IMR-90 (cell line): Measurements from ENCODE around the gene TMEM61. TPM values are rescaled to one million over a fixed set of nuclear protein-coding genes. Genes with fewer than 3 reads are reported as not detected.

Source experiments
- ATAC-seq: fragments of 200-7000 bp; cut with Tn5 transposase; 2 replicates; pipeline ENCODE4 v1.9.1; 2020; ENCODE audit warnings: low read depth, mild to moderate bottlenecking, moderate library complexity
- BruUV-seq: library from RNA; stranded (reverse); fragments of 400-500 nt; replicated peaks from 2 replicates; lab custom pipeline; 2021; lab: Mats Ljungman, UMichigan
- CTCF ChIA-PET: fragments of 300-600 bp; formaldehyde crosslinking; extraction: SDS; loops from one replicate; lab custom pipeline; 2021; ENCODE audit warnings: antibody characterized with exemption; lab: Yijun Ruan, JAX
- POLR2A ChIA-PET: fragments of 300-600 bp; sonication (Branson Sonifier 250); formaldehyde crosslinking; loops from one replicate; lab custom pipeline; 2022; ENCODE audit warnings: antibody characterized with exemption; ENCODE audit not compliant: unreplicated experiment; lab: Charles Lee
- DNase-seq: peaks from one replicate; pipeline ENCODE4 v3.0.0; 2013
- H2AFZ ChIP-seq: replicated peaks from 2 replicates; pipeline ENCODE3; 2013; ENCODE audit warnings: low read length, mild to moderate bottlenecking; ENCODE audit not compliant: poor library complexity
- H2AK5ac ChIP-seq: 2 replicates; pipeline ENCODE4 v1.6.1; 2013; ENCODE audit warnings: low read depth, low read length, inconsistent platforms
- H2AK9ac ChIP-seq: replicated peaks from 2 replicates; pipeline ENCODE3; 2013; ENCODE audit warnings: mild to moderate bottlenecking, low read depth, low read length, moderate library complexity; ENCODE audit not compliant: poor library complexity
- H2BK120ac ChIP-seq: 2 replicates; pipeline ENCODE4 v1.6.1; 2013; ENCODE audit warnings: low read depth, low read length, inconsistent platforms
- H2BK15ac ChIP-seq: 3 replicates; pipeline ENCODE4 v1.6.1; 2013; ENCODE audit warnings: low read depth, low read length, inconsistent platforms
- H2BK20ac ChIP-seq: 2 replicates; pipeline ENCODE4 v1.6.1; 2013; ENCODE audit warnings: low read depth, mild to moderate bottlenecking, inconsistent platforms, low read length, moderate library complexity
- H2BK5ac ChIP-seq: 2 replicates; pipeline ENCODE4 v1.6.1; 2013; ENCODE audit warnings: mild to moderate bottlenecking, low read depth, low read length, inconsistent platforms; ENCODE audit not compliant: poor library complexity, severe bottlenecking
- H3K14ac ChIP-seq: replicated peaks from 2 replicates; pipeline ENCODE4 v1.6.1; 2013; ENCODE audit warnings: low read depth, low read length, inconsistent platforms
- H3K18ac ChIP-seq: 2 replicates; pipeline ENCODE4 v1.6.1; 2013; ENCODE audit warnings: low read depth, low read length, control low read depth
- H3K23ac ChIP-seq: 2 replicates; pipeline ENCODE4 v1.6.1; 2013; ENCODE audit warnings: low read depth, low read length, inconsistent platforms
- H3K27ac ChIP-seq: 2 replicates; pipeline ENCODE4 v1.5.1; 2013; ENCODE audit warnings: mild to moderate bottlenecking, control low read depth, low read length; ENCODE audit not compliant: insufficient read depth
- H3K27me3 ChIP-seq: 2 replicates; pipeline ENCODE4 v1.6.1; 2013; ENCODE audit warnings: low read length; ENCODE audit not compliant: control insufficient read depth, insufficient read depth
- H3K36me3 ChIP-seq: 2 replicates; pipeline ENCODE4 v1.6.1; 2013; ENCODE audit warnings: low read length, mixed read lengths; ENCODE audit not compliant: control insufficient read depth, insufficient read depth
- H3K4ac ChIP-seq: 2 replicates; pipeline ENCODE4 v1.6.1; 2013; ENCODE audit warnings: low read depth, low read length, inconsistent platforms
- H3K4me1 ChIP-seq: 2 replicates; pipeline ENCODE4 v1.6.1; 2013; ENCODE audit warnings: low read length, mixed read lengths; ENCODE audit not compliant: control insufficient read depth, insufficient read depth
- H3K4me2 ChIP-seq: 2 replicates; pipeline ENCODE4 v1.6.1; 2013; ENCODE audit warnings: low read depth, mild to moderate bottlenecking, control low read depth, low read length, moderate library complexity
- H3K4me3 ChIP-seq: 2 replicates; pipeline ENCODE4 v1.5.1; 2013; ENCODE audit warnings: low read depth, mild to moderate bottlenecking, control low read depth, low read length, moderate library complexity; ENCODE audit not compliant: insufficient read depth
- H3K56ac ChIP-seq: 2 replicates; pipeline ENCODE4 v1.6.1; 2013; ENCODE audit warnings: low read length, inconsistent platforms; ENCODE audit not compliant: insufficient read depth; ENCODE audit errors: extremely low read depth
- H3K79me1 ChIP-seq, 2 experiments: 2 replicates each; pipeline ENCODE4 v1.6.1; 2013; ENCODE audit warnings: low read length in 2 of 2, inconsistent platforms in 1 of 2, low read depth in 1 of 2
- H3K9ac ChIP-seq: 2 replicates; pipeline ENCODE4 v1.6.1; 2013; ENCODE audit warnings: low read depth, low read length, control low read depth
- H3K9me1 ChIP-seq: 2 replicates; pipeline ENCODE4 v1.6.1; 2013; ENCODE audit warnings: low read length, inconsistent platforms; ENCODE audit not compliant: insufficient read depth
- H3K9me3 ChIP-seq: 2 replicates; pipeline ENCODE4 v1.6.1; 2013; ENCODE audit warnings: low read length; ENCODE audit not compliant: control insufficient read depth, insufficient read depth
- H4K20me1 ChIP-seq: 2 replicates; pipeline ENCODE4 v1.6.1; 2013; ENCODE audit warnings: low read length, inconsistent platforms; ENCODE audit not compliant: insufficient read depth
- H4K5ac ChIP-seq: 2 replicates; pipeline ENCODE4 v1.6.1; 2013; ENCODE audit warnings: mild to moderate bottlenecking, low read depth, low read length, control low read depth
- H4K8ac ChIP-seq, 2 experiments: 2 replicates each; pipeline ENCODE4 v1.6.1; 2013; ENCODE audit warnings: low read depth in 2 of 2, low read length in 2 of 2, control low read depth in 1 of 2, inconsistent platforms in 1 of 2
- H4K91ac ChIP-seq: 2 replicates; pipeline ENCODE4 v1.6.1; 2013; ENCODE audit warnings: low read depth, low read length, inconsistent platforms; ENCODE audit not compliant: insufficient read depth
- CEBPB ChIP-seq: IDR thresholded peaks from 2 replicates; pipeline ENCODE4 v1.6.1; 2012; ENCODE audit warnings: low read depth, low read length, improper control_type of control experiment
- CHD1 ChIP-seq: IDR thresholded peaks from 2 replicates; pipeline ENCODE4 v1.6.1; 2012; ENCODE audit warnings: low read depth, low read length, improper control_type of control experiment
- CTCF ChIP-seq: conservative IDR thresholded peaks from 2 replicates; pipeline ENCODE4 v1.5.1; 2012; ENCODE audit warnings: mild to moderate bottlenecking, low read depth, low read length, improper control_type of control experiment
- ELK1 ChIP-seq: fragments of 150-350 bp; IDR thresholded peaks from 2 replicates; pipeline ENCODE4 v1.6.1; 2016; ENCODE audit warnings: low read depth, mild to moderate bottlenecking, low read length, moderate library complexity, borderline replicate concordance
- FOS ChIP-seq: fragments of 150-350 bp; IDR thresholded peaks from 2 replicates; pipeline ENCODE4 v1.6.1; 2016; ENCODE audit warnings: low read depth, low read length
- MAFK ChIP-seq: IDR thresholded peaks from 2 replicates; pipeline ENCODE4 v1.6.1; 2012; ENCODE audit warnings: low read depth, low read length, improper control_type of control experiment
- MAZ ChIP-seq: IDR thresholded peaks from 2 replicates; pipeline ENCODE4 v1.6.1; 2012; ENCODE audit warnings: low read depth, mild to moderate bottlenecking, low read length, improper control_type of control experiment, moderate library complexity, borderline replicate concordance
- MXI1 ChIP-seq: IDR thresholded peaks from 2 replicates; pipeline ENCODE4 v1.6.1; 2012; ENCODE audit warnings: low read depth, mild to moderate bottlenecking, low read length, moderate library complexity, borderline replicate concordance
- POLR2A ChIP-seq: IDR thresholded peaks from 2 replicates; pipeline ENCODE4 v1.6.1; 2012; ENCODE audit warnings: mild to moderate bottlenecking, low read depth, low read length
- RAD21 ChIP-seq: IDR thresholded peaks from 2 replicates; pipeline ENCODE4 v1.6.1; 2012; ENCODE audit warnings: low read length, improper control_type of control experiment
- WGBS, 2 experiments: methylation state at CpG; one replicate each; pipeline versions ENCODE4 v1.1.5 to v1.1.7; 2013; ENCODE audit warnings: missing lambda C conversion rate in 2 of 2; ENCODE audit not compliant: insufficient read length in 1 of 2; ENCODE audit errors: extremely low coverage in 2 of 2; 5-methylcytosine and 5-hydroxymethylcytosine counted together
- dilution Hi-C: fragments of 300-500 bp; cut with HindIII; formaldehyde crosslinking; loops from one replicate; pipeline ENCODE4 v1.14.3; 2018; ENCODE audit warnings: low sequenced_read_pairs; ENCODE audit not compliant: unreplicated experiment
- in situ Hi-C: fragments of 300-500 bp; cut with MboI; formaldehyde crosslinking; loops from 3 replicates; pipeline ENCODE4 v1.14.3; 2019; ENCODE audit warnings: low sequenced_read_pairs, inconsistent platforms, mixed read lengths
- intact Hi-C: fragments of 100-400 bp; cut with micrococcal nuclease; formaldehyde crosslinking; loops from 2 replicates; pipeline ENCODE4 v1.10.0; 2022
- polyA plus RNA-seq, 3 experiments: library from polyadenylated mRNA; depleted of rRNA; stranded (reverse); fragments of >200 nt; gene quantifications; 2 replicates each; pipeline ENCODE4 v1.2.3, GENCODE V29; 2012; ENCODE audit warnings: low replicate concordance in 1 of 3
- total RNA-seq: library from RNA; depleted of rRNA; stranded (reverse); fragments of >200 nt; gene quantifications from 2 replicates; pipeline ENCODE4 v1.2.3, GENCODE V29; 2012

The TMEM61 gene
- total and polyA plus RNA-seq, 2 of the 4 experiments (the other 2 are of a cell fraction), result not detected

- intact Hi-C loops (loop anchor here (1.0 to 2.0 kb wide), 2 partner anchors 77 to 331 kb away; no protein-coding TSS in a partner anchor), dilution Hi-C loops (no loop called here), in situ Hi-C loops (no loop called here)
- Histone ChIP-seq H3K27ac (no peak overlapping the region), H3K56ac (no peak overlapping the region), H2BK20ac (no peak overlapping the region), H3K4me2 (no peak overlapping the region), H4K8ac (no peak overlapping the region), H3K36me3 (no peaks in the 10 kb centered on the region), H3K4ac (no peak overlapping the region), H3K9ac (no peak overlapping the region), H3K14ac (no peak overlapping the region), H4K20me1 (no peaks in the 10 kb centered on the region), H2AK5ac (no peak overlapping the region), H3K4me3 (no peak overlapping the region), H2BK5ac (no peak overlapping the region), H4K91ac (no peak overlapping the region), H2AK9ac (no peak overlapping the region), H3K23ac (no peak overlapping the region), H3K9me1 (0 out of 2 replicates have a peak, but pooled peaks cover 3% of the 10 kb centered on the region), H2BK120ac (no peak overlapping the region), H4K5ac (no peak overlapping the region), H2AFZ (no peak overlapping the region), H3K9me3 (peaks cover 4% of the 10 kb centered on the region; the same call in 1 of the 2 replicates), H3K4me1 (peaks cover 3% of the 10 kb centered on the region; the same call in 1 of the 2 replicates), H3K79me1 (no peaks in the 10 kb centered on the region), H3K27me3 (no peaks in the 10 kb centered on the region; the same call in 1 of the 2 replicates), H3K18ac (no peak overlapping the region), H2BK15ac (no peak overlapping the region)
- 60% methylated on average over 1 of the region's 6 CpGs; no CpG with 5 or more reads in 1 of the 2 experiments for WGBS, 2 experiments
- TF ChIP-seq RAD21 (no peak), FOS (no peak), MAZ (no peak), POLR2A (no peak), MAFK (no peak), CTCF (no peak), ELK1 (no peak), CHD1 (no peak), CEBPB (no peak), MXI1 (no peak)
- POLR2A ChIA-PET, result no interaction called here
- no peak for DNase-seq
- ATAC-seq, result no peak
- CTCF ChIA-PET, result interaction anchor here (0.8 to 2.5 kb wide), 15 partner anchors 12 to 126 kb away, joined by 3 to 27 read pairs (median 5); no protein-coding TSS in a partner anchor
- no TSS peak for BruUV-seq
These were observed 35.0 kb upstream of the TMEM61 start for GRCh38 chr1:54945393-54945936.
